B cell (primary cell): ENCODE data around the gene PLEKHG4B. TPM values are rescaled to one million over a fixed set of nuclear protein-coding genes. Genes with fewer than 3 reads are reported as not detected.

Experiments used
- ATAC-seq: fragments of 200-7000 bp; cut with Tn5 transposase; one replicate; pipeline ENCODE4 v1.10.0; 2021; ENCODE audit warnings: low read depth, mild to moderate bottlenecking, moderate number of reproducible peaks, moderate library complexity
- CTCF ChIA-PET: fragments of 350-600 bp; sonication (Branson Sonifier 250); formaldehyde crosslinking; loops from one replicate; lab custom pipeline; 2021; ENCODE audit warnings: antibody characterized with exemption, inconsistent platforms; lab: Charles Lee
- POLR2A ChIA-PET: fragments of 350-600 bp; sonication (Branson Sonifier 250); formaldehyde crosslinking; loops from one replicate; lab custom pipeline; 2021; ENCODE audit warnings: antibody characterized with exemption; lab: Charles Lee
- DNase-seq: peaks from one replicate; pipeline ENCODE4 v3.0.0; 2013
- H2AFZ ChIP-seq: 2 replicates; pipeline ENCODE4 v1.6.1; 2012; ENCODE audit warnings: mild to moderate bottlenecking, low read depth, low read length; ENCODE audit not compliant: insufficient read depth, poor library complexity, severe bottlenecking
- H3K27ac ChIP-seq, 2 donors: 1 replicate in 1 of 2; 2 replicates in 1 of 2; pipeline ENCODE4 v1.5.1; 2012 to 2013; ENCODE audit warnings: low read length in 2 of 2, mild to moderate bottlenecking in 2 of 2, moderate library complexity in 1 of 2
- H3K27me3 ChIP-seq, 4 experiments: fragments of 200-600 bp in 1 of 4; sonication (generic) in 1 of 4; replicated peaks in 1 of 4; 1 replicate in 2 of 4; 2 replicates in 2 of 4; pipeline versions ENCODE4 v1.6.1 to v1.7.0; 2013 to 2016; ENCODE audit warnings: low read length in 3 of 4, mild to moderate bottlenecking in 2 of 4, mixed read lengths in 1 of 4, moderate library complexity in 1 of 4; ENCODE audit not compliant: insufficient read depth in 4 of 4, control insufficient read depth in 3 of 4; ENCODE audit errors: control extremely low read depth in 1 of 4
- H3K36me3 ChIP-seq, 2 experiments: replicated peaks in 1 of 2; 1 replicate in 1 of 2; 2 replicates in 1 of 2; pipeline versions ENCODE4 v1.6.1 to v1.7.1; 2013; ENCODE audit warnings: low read length in 1 of 2; ENCODE audit not compliant: insufficient read depth in 2 of 2, control insufficient read depth in 1 of 2; ENCODE audit errors: control extremely low read depth in 1 of 2, extremely low read depth in 1 of 2
- H3K4me1 ChIP-seq, 2 donors: fragments of 200-600 bp in 1 of 2; sonication (generic) in 1 of 2; 1 replicate in 1 of 2; 2 replicates in 1 of 2; pipeline versions ENCODE4 v1.5.1 to v1.6.1; 2013 to 2017; ENCODE audit warnings: low read length in 2 of 2; ENCODE audit not compliant: control insufficient read depth in 2 of 2, insufficient read depth in 2 of 2
- H3K4me2 ChIP-seq: replicated peaks from 2 replicates; pipeline ENCODE3; 2012; ENCODE audit warnings: mild to moderate bottlenecking, low read depth, low read length; ENCODE audit not compliant: poor library complexity, severe bottlenecking
- H3K4me3 ChIP-seq, 5 experiments: fragments of 200-600 bp in 1 of 5; sonication (generic) in 1 of 5; 1 replicate in 3 of 5; 2 replicates in 2 of 5; pipeline versions ENCODE4 v1.5.1 to v1.7.0; 2011 to 2016; ENCODE audit warnings: low read length in 4 of 5, mild to moderate bottlenecking in 4 of 5, low read depth in 2 of 5, control low read depth in 1 of 5, moderate library complexity in 1 of 5; ENCODE audit not compliant: insufficient read depth in 1 of 5; ENCODE audit errors: control extremely low read depth in 1 of 5, extremely low read depth in 1 of 5
- H3K79me2 ChIP-seq: fragments of 200-600 bp; sonication (generic); one replicate; pipeline ENCODE4 v1.6.0; 2016; ENCODE audit warnings: low read length; ENCODE audit not compliant: control insufficient read depth, insufficient read depth
- H3K9ac ChIP-seq: fragments of 200-600 bp; sonication (generic); 2 replicates; pipeline ENCODE4 v1.6.1; 2017; ENCODE audit warnings: mild to moderate bottlenecking, low read length, moderate library complexity
- H3K9me3 ChIP-seq, 3 donors: one replicate each; pipeline versions ENCODE4 v1.6.1 to v1.7.1; 2013; ENCODE audit warnings: low read length in 2 of 3; ENCODE audit not compliant: control insufficient read depth in 2 of 3, insufficient read depth in 1 of 3; ENCODE audit errors: control extremely low read depth in 1 of 3
- H4K20me1 ChIP-seq: 2 replicates; pipeline ENCODE4 v1.6.0; 2012; ENCODE audit warnings: mild to moderate bottlenecking, low read length; ENCODE audit not compliant: insufficient read depth, control insufficient read depth, poor library complexity, severe bottlenecking
- H3K27ac Mint-ChIP-seq: one replicate; pipeline ENCODE4 v1.8.0; 2021; ENCODE audit warnings: mixed read lengths
- H3K27me3 Mint-ChIP-seq: one replicate; pipeline ENCODE4 v1.8.0; 2021; ENCODE audit warnings: mixed read lengths
- H3K4me1 Mint-ChIP-seq: one replicate; pipeline ENCODE4 v1.8.0; 2021; ENCODE audit warnings: mixed read lengths
- H3K4me3 Mint-ChIP-seq: one replicate; pipeline ENCODE4 v1.8.0; 2021; ENCODE audit warnings: mixed read lengths
- H3K9me3 Mint-ChIP-seq: one replicate; pipeline ENCODE4 v1.8.0; 2022; ENCODE audit warnings: mixed read lengths; ENCODE audit not compliant: insufficient read depth
- CTCF ChIP-seq: fragments of 200-600 bp; IDR thresholded peaks from one replicate; pipeline ENCODE4 v1.8.0; 2022; ENCODE audit warnings: antibody characterized with exemption, mild to moderate bottlenecking
- EZH2 ChIP-seq: IDR thresholded peaks from 2 replicates; pipeline ENCODE4 v1.6.1; 2012; ENCODE audit warnings: borderline replicate concordance, low read depth, mild to moderate bottlenecking, moderate library complexity, low read length; ENCODE audit not compliant: insufficient read depth, poor library complexity, severe bottlenecking
- WGBS: methylation state at CpG from one replicate; pipeline ENCODE4 v1.1.5; 2013; ENCODE audit warnings: missing lambda C conversion rate; ENCODE audit not compliant: insufficient coverage; 5-methylcytosine and 5-hydroxymethylcytosine counted together
- intact Hi-C: fragments of 100-400 bp; cut with micrococcal nuclease; formaldehyde crosslinking; loops from one replicate; pipeline ENCODE4 v1.10.0; 2022
- polyA plus RNA-seq: library from polyadenylated mRNA; depleted of rRNA; stranded (reverse); fragments of >200 nt; gene quantifications from 2 replicates; pipeline ENCODE4 v1.2.3, GENCODE V29; 2012
- total RNA-seq, 2 donors: library from RNA; stranded (reverse); fragments of 120-200 nt in 1 of 2; gene quantifications; 1 replicate in 1 of 2; 2 replicates in 1 of 2; pipeline versions ENCODE4 v1.2.3 to v1.2.4, GENCODE V29; 2013 to 2022

Gene PLEKHG4B
- total and polyA plus RNA-seq, 2 donors (not counting 1 experiment from before 2014, with no cell fraction given) = not detected

GRCh38 chr5:143041-143440, 51.1 kb downstream of the PLEKHG4B start:
- CTCF ChIA-PET = no interaction called here

GRCh38 chr5:144941-145340, 53.0 kb downstream of the PLEKHG4B start:
- Histone ChIP-seq H3K79me2 (no peaks in the 10 kb centered on the region), H4K20me1 (no peaks in the 10 kb centered on the region), H3K27ac (no peak overlapping the region), H3K27me3 (no peaks in the 10 kb centered on the region), H3K9ac (no peak overlapping the region), H3K4me2 (no peak overlapping the region), H3K9me3 (peaks cover 1 to 24% (median 16%) of the 10 kb centered on the region in 3 donors), H3K36me3 (no peaks in the 10 kb centered on the region), H3K4me3 (no peak overlapping the region), H3K4me1 (no peaks in the 10 kb centered on the region), H2AFZ (no peak overlapping the region)
- ChIA-PET POLR2A (no interaction called here), CTCF (no interaction called here)
- H3K9me3 Mint-ChIP-seq = peaks cover 9% of the 10 kb centered on the region
- 91% methylated on average over 8 of the region's 8 CpGs for WGBS
- no peak overlapping the region for H3K4me3 Mint-ChIP-seq
- no peak overlapping the region for H3K27ac Mint-ChIP-seq
- H3K4me1 Mint-ChIP-seq = no peaks in the 10 kb centered on the region
- peaks cover 5% of the 10 kb centered on the region for H3K27me3 Mint-ChIP-seq
- no peak for ATAC-seq
- TF ChIP-seq EZH2 (no peak), CTCF (no peak)
- no peak for DNase-seq
- intact Hi-C loops = no loop called here

More at GRCh38 chr5:143041-143440, 51.1 kb downstream of the PLEKHG4B start:
- Mint-ChIP-seq H3K4me1 (no peaks in the 10 kb centered on the region), H3K4me3 (no peak overlapping the region), H3K27ac (no peak overlapping the region), H3K27me3 (peaks cover 5% of the 10 kb centered on the region), H3K9me3 (peaks cover 5% of the 10 kb centered on the region)
- H3K4me1 ChIP-seq = no peaks in the 10 kb centered on the region
- H3K36me3 ChIP-seq = no peaks in the 10 kb centered on the region
- no peaks in the 10 kb centered on the region for H3K79me2 ChIP-seq
- ATAC-seq (no peak), DNase-seq (no peak)
- H3K4me3 ChIP-seq = no peak overlapping the region
- no peak overlapping the region for H3K9ac ChIP-seq
- H3K4me2 ChIP-seq = no peak overlapping the region
- 96% methylated on average over 17 of the region's 17 CpGs for WGBS
- POLR2A ChIA-PET = no interaction called here
- intact Hi-C loops = no loop called here
- peaks cover 1 to 20% (median 15%) of the 10 kb centered on the region in 3 donors for H3K9me3 ChIP-seq
- H3K27ac ChIP-seq = no peak overlapping the region
- H2AFZ ChIP-seq = no peak overlapping the region
- no peaks in the 10 kb centered on the region for H4K20me1 ChIP-seq
- no peaks in the 10 kb centered on the region for H3K27me3 ChIP-seq
- TF ChIP-seq EZH2 = no peak
- no peak for TF ChIP-seq CTCF
